H9 (cell line): ENCODE data around the gene SLC36A2. TPM values are rescaled to one million over a fixed set of nuclear protein-coding genes. Genes with fewer than 3 reads are reported as not detected.

Experiments
- DNase-seq: peaks from one replicate; pipeline ENCODE4 v3.0.0-alpha.2; 2017
- H2AFZ ChIP-seq: one replicate; pipeline ENCODE4 v1.6.1; 2013; ENCODE audit warnings: mild to moderate bottlenecking, low read length, control low read depth, moderate library complexity
- H2AK5ac ChIP-seq: 2 replicates; pipeline ENCODE4 v1.6.1; 2013; ENCODE audit warnings: low read length, control low read depth, mixed read lengths; ENCODE audit not compliant: insufficient read length
- H2BK120ac ChIP-seq: one replicate; pipeline ENCODE4 v1.6.1; 2013; ENCODE audit warnings: low read depth, mild to moderate bottlenecking, low read length, control low read depth, inconsistent platforms; ENCODE audit not compliant: poor library complexity, severe bottlenecking
- H2BK12ac ChIP-seq: 2 replicates; pipeline ENCODE4 v1.6.1; 2013; ENCODE audit warnings: low read length, control low read depth, mixed read lengths, low read depth; ENCODE audit not compliant: insufficient read length
- H2BK15ac ChIP-seq: 2 replicates; pipeline ENCODE4 v1.6.1; 2013; ENCODE audit warnings: low read depth, low read length, control low read depth
- H2BK20ac ChIP-seq: one replicate; pipeline ENCODE4 v1.6.1; 2013; ENCODE audit warnings: low read depth, mild to moderate bottlenecking, low read length, control low read depth, inconsistent platforms; ENCODE audit not compliant: poor library complexity, severe bottlenecking
- H2BK5ac ChIP-seq: 2 replicates; pipeline ENCODE4 v1.6.1; 2013; ENCODE audit warnings: low read length, control low read depth, mixed read lengths; ENCODE audit not compliant: insufficient read length
- H3K14ac ChIP-seq: 2 replicates; pipeline ENCODE4 v1.6.1; 2013; ENCODE audit warnings: low read length, control low read depth; ENCODE audit not compliant: insufficient read depth
- H3K18ac ChIP-seq: 2 replicates; pipeline ENCODE4 v1.6.1; 2013; ENCODE audit warnings: low read depth, mild to moderate bottlenecking, mixed read lengths, low read length, control low read depth; ENCODE audit not compliant: insufficient read length
- H3K23ac ChIP-seq: 2 replicates; pipeline ENCODE4 v1.6.1; 2013; ENCODE audit warnings: low read length, control low read depth, mixed read lengths, low read depth; ENCODE audit not compliant: insufficient read length
- H3K23me2 ChIP-seq: 2 replicates; pipeline ENCODE4 v1.6.1; 2013; ENCODE audit warnings: low read depth, mild to moderate bottlenecking, mixed read lengths, low read length, control low read depth; ENCODE audit not compliant: insufficient read length, poor library complexity, severe bottlenecking
- H3K27ac ChIP-seq: 2 replicates; pipeline ENCODE4 v1.5.1; 2013; ENCODE audit warnings: low read length, control low read depth, mixed read lengths, low read depth; ENCODE audit not compliant: insufficient read length
- H3K27me3 ChIP-seq: 2 replicates; pipeline ENCODE4 v1.6.1; 2013; ENCODE audit warnings: low read length, control low read depth, inconsistent platforms; ENCODE audit not compliant: insufficient read depth
- H3K4ac ChIP-seq: 2 replicates; pipeline ENCODE4 v1.6.1; 2013; ENCODE audit warnings: low read depth, mild to moderate bottlenecking, control low read depth, inconsistent platforms, low read length, moderate library complexity
- H3K4me1 ChIP-seq: 2 replicates; pipeline ENCODE4 v1.6.1; 2013; ENCODE audit warnings: low read length, control low read depth, inconsistent platforms; ENCODE audit not compliant: insufficient read depth
- H3K4me2 ChIP-seq: 2 replicates; pipeline ENCODE4 v1.6.1; 2013; ENCODE audit warnings: low read length, control low read depth, mixed read lengths; ENCODE audit not compliant: insufficient read length, insufficient read depth
- H3K56ac ChIP-seq: 2 replicates; pipeline ENCODE4 v1.6.1; 2013; ENCODE audit warnings: low read depth, mild to moderate bottlenecking, mixed read lengths, low read length, control low read depth; ENCODE audit not compliant: insufficient read length
- H3K79me1 ChIP-seq: 2 replicates; pipeline ENCODE4 v1.6.1; 2013; ENCODE audit warnings: low read depth, mild to moderate bottlenecking, moderate library complexity, low read length, control low read depth, inconsistent platforms; ENCODE audit not compliant: insufficient read depth, poor library complexity, severe bottlenecking
- H3K79me2 ChIP-seq: 2 replicates; pipeline ENCODE4 v1.6.1; 2013; ENCODE audit warnings: low read length, control low read depth, inconsistent platforms; ENCODE audit not compliant: insufficient read depth
- H3K9ac ChIP-seq: 2 replicates; pipeline ENCODE4 v1.6.1; 2013; ENCODE audit warnings: low read length, control low read depth, mixed read lengths; ENCODE audit not compliant: insufficient read length; ENCODE audit errors: extremely low read depth
- H3K9me3 ChIP-seq: one replicate; pipeline ENCODE4 v1.6.1; 2013; ENCODE audit warnings: low read depth, low read length, inconsistent platforms; ENCODE audit not compliant: control insufficient read depth
- H3T11ph ChIP-seq: one replicate; pipeline ENCODE4 v1.6.1; 2013; ENCODE audit warnings: mild to moderate bottlenecking, low read length, control low read depth, inconsistent platforms
- H4K20me1 ChIP-seq: one replicate; pipeline ENCODE4 v1.6.1; 2013; ENCODE audit not compliant: control insufficient read depth, insufficient read length, insufficient read depth
- H4K5ac ChIP-seq: 2 replicates; pipeline ENCODE4 v1.6.1; 2013; ENCODE audit warnings: low read depth, mild to moderate bottlenecking, mixed read lengths, low read length, control low read depth; ENCODE audit not compliant: insufficient read length
- H4K8ac ChIP-seq: replicated peaks from 2 replicates; pipeline ENCODE4 v1.6.1; 2013; ENCODE audit warnings: low read length, control low read depth, mixed read lengths, low read depth; ENCODE audit not compliant: insufficient read length
- H4K91ac ChIP-seq: 2 replicates; pipeline ENCODE4 v1.6.1; 2013; ENCODE audit warnings: low read depth, mild to moderate bottlenecking, moderate library complexity, mixed read lengths, low read length, control low read depth; ENCODE audit not compliant: insufficient read length
- H3K27ac Mint-ChIP-seq, 3 experiments: 2 replicates in 2 of 3; 3 replicates in 1 of 3; pipeline ENCODE4 v1.8.0; 2020 to 2021; ENCODE audit warnings: mixed read lengths in 3 of 3, mild to moderate bottlenecking in 1 of 3, moderate library complexity in 1 of 3
- H3K27me3 Mint-ChIP-seq: 2 replicates; pipeline ENCODE4 v1.8.0; 2021; ENCODE audit warnings: low read depth, mild to moderate bottlenecking, moderate library complexity, mixed read lengths
- H3K36me3 Mint-ChIP-seq, 3 experiments: 2 replicates in 2 of 3; 3 replicates in 1 of 3; pipeline ENCODE4 v1.8.0; 2020 to 2021; ENCODE audit warnings: low read depth in 3 of 3, mixed read lengths in 3 of 3; ENCODE audit not compliant: insufficient read depth in 1 of 3
- H3K4me1 Mint-ChIP-seq, 2 experiments: 2 replicates each; pipeline ENCODE4 v1.8.0; 2020; ENCODE audit warnings: mixed read lengths in 2 of 2
- H3K4me3 Mint-ChIP-seq, 2 experiments: 2 replicates in 1 of 2; 3 replicates in 1 of 2; pipeline ENCODE4 v1.8.0; 2020 to 2021; ENCODE audit warnings: mild to moderate bottlenecking in 2 of 2, mixed read lengths in 2 of 2, moderate library complexity in 1 of 2
- H3K9me3 Mint-ChIP-seq, 2 experiments: 2 replicates in 1 of 2; 3 replicates in 1 of 2; pipeline ENCODE4 v1.8.0; 2020; ENCODE audit warnings: mild to moderate bottlenecking in 2 of 2, mixed read lengths in 2 of 2, moderate library complexity in 1 of 2
- CTCF ChIP-seq: fragments of 200-600 bp; sonication (generic); conservative IDR thresholded peaks from 3 replicates; pipeline ENCODE4 v1.8.0; 2021; ENCODE audit warnings: antibody characterized with exemption, mild to moderate bottlenecking
- WGBS: extraction: QIAGEN DNeasy Blood & Tissue Kit; methylation state at CpG from one replicate; pipeline ENCODE4 v1.1.7; 2013; ENCODE audit warnings: missing lambda C conversion rate, low lambda C conversion rate, mixed read lengths; ENCODE audit not compliant: insufficient read length; ENCODE audit errors: extremely low coverage; 5-methylcytosine and 5-hydroxymethylcytosine counted together
- total RNA-seq: library from RNA; stranded (reverse); gene quantifications from 2 replicates; pipeline ENCODE4 v1.2.1, GENCODE V29; 2021

The SLC36A2 gene
- total RNA-seq, 1 experiment from 2014 or later = 0.15 TPM

GRCh38 chr5:151359391-151359790, 12.0 kb upstream of the SLC36A2 start:
- Histone ChIP-seq H2BK5ac (no peak overlapping the region), H3K56ac (no peak overlapping the region), H3K27ac (no peak overlapping the region), H4K8ac (no peak overlapping the region), H3K27me3 (no peaks in the 10 kb centered on the region), H4K91ac (no peak overlapping the region), H3K23me2 (no peaks in the 10 kb centered on the region), H2BK120ac (no peak overlapping the region), H3K9me3 (no peaks in the 10 kb centered on the region), H3K23ac (no peak overlapping the region), H3K4me2 (no peak overlapping the region), H4K20me1 (no peaks in the 10 kb centered on the region), H3K79me1 (no peaks in the 10 kb centered on the region), H2BK20ac (no peak overlapping the region), H3T11ph (no peak overlapping the region), H3K14ac (no peak overlapping the region), H3K4ac (no peak overlapping the region), H3K79me2 (no peaks in the 10 kb centered on the region), H2BK12ac (no peak overlapping the region), H2AK5ac (no peak overlapping the region), H3K18ac (no peak overlapping the region), H3K9ac (no peak overlapping the region), H2BK15ac (no peak overlapping the region), H3K4me1 (no peaks in the 10 kb centered on the region; the same call in 1 of the 2 replicates), H2AFZ (no peak overlapping the region), H4K5ac (no peak overlapping the region)
- peaks cover 46 to 50% of the 10 kb centered on the region in 2 experiments for H3K4me1 Mint-ChIP-seq
- TF ChIP-seq CTCF = no peak
- H3K36me3 Mint-ChIP-seq = peaks cover 4 to 34% (median 7%) of the 10 kb centered on the region in 3 experiments; a peak in 4 of 7 replicates
- WGBS = no CpG with 5 or more reads among the region's 2 CpGs
- H3K4me3 Mint-ChIP-seq = no peak overlapping the region
- H3K27ac Mint-ChIP-seq = no peak overlapping the region
- no peak for DNase-seq
- H3K27me3 Mint-ChIP-seq = no peaks in the 10 kb centered on the region
- peaks cover 17 to 24% of the 10 kb centered on the region in 2 experiments; a peak in 4 of 5 replicates for H3K9me3 Mint-ChIP-seq
